Measurements from ENCODE around the gene ZKSCAN4. TPM values are rescaled to one million over a fixed set of nuclear protein-coding genes. Genes with fewer than 3 reads are reported as not detected.

The ZKSCAN4 gene
- total and polyA plus RNA-seq, 3 donors from 2014 or later: 7.2 to 23.2 (median 8.8) TPM

DNA sequence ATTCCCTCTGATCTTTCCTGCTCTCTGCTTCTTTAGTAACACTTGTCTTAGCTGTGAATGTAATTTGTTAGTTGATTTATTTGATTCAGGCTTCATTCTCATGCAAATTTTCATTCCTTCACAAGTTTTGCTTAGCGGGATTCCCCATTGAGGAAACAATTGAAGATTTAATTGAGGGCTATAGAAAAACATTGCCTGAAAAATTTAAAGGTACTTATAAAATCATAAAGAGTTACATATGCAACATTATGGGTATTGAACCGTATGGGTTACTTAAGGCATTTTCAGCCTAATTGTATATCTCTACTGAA lies 38.9 kb downstream of the ZKSCAN4 start:
- 33 to 38% methylated on average over 2 of the region's 2 CpGs for WGBS, 2 donors
- H3K27me3 ChIP-seq: no peaks in the 10 kb centered on the region
- H3K9me3 ChIP-seq: no peaks in the 10 kb centered on the region
- no peak for TF ChIP-seq POLR2A (IDR thresholded peaks at IDR 0.05)
- TF ChIP-seq, protein P1, sequence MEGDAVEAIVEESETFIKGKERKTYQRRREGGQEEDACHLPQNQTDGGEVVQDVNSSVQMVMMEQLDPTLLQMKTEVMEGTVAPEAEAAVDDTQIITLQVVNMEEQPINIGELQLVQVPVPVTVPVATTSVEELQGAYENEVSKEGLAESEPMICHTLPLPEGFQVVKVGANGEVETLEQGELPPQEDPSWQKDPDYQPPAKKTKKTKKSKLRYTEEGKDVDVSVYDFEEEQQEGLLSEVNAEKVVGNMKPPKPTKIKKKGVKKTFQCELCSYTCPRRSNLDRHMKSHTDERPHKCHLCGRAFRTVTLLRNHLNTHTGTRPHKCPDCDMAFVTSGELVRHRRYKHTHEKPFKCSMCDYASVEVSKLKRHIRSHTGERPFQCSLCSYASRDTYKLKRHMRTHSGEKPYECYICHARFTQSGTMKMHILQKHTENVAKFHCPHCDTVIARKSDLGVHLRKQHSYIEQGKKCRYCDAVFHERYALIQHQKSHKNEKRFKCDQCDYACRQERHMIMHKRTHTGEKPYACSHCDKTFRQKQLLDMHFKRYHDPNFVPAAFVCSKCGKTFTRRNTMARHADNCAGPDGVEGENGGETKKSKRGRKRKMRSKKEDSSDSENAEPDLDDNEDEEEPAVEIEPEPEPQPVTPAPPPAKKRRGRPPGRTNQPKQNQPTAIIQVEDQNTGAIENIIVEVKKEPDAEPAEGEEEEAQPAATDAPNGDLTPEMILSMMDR (IDR thresholded peaks at IDR 0.05): no peak
- DNase-seq: no peak
- H3K4me3 ChIP-seq: no peak overlapping the region
- intact Hi-C loops (cut with DNase I; ENCODE audit: low total_unique reads): no loop called here
- no peak overlapping the region for H3K27ac ChIP-seq
- H3K36me3 ChIP-seq (ENCODE audit: low read depth, missing control alignments): no peaks in the 10 kb centered on the region
- H3K4me1 ChIP-seq: peaks cover 4% of the 10 kb centered on the region

DNA sequence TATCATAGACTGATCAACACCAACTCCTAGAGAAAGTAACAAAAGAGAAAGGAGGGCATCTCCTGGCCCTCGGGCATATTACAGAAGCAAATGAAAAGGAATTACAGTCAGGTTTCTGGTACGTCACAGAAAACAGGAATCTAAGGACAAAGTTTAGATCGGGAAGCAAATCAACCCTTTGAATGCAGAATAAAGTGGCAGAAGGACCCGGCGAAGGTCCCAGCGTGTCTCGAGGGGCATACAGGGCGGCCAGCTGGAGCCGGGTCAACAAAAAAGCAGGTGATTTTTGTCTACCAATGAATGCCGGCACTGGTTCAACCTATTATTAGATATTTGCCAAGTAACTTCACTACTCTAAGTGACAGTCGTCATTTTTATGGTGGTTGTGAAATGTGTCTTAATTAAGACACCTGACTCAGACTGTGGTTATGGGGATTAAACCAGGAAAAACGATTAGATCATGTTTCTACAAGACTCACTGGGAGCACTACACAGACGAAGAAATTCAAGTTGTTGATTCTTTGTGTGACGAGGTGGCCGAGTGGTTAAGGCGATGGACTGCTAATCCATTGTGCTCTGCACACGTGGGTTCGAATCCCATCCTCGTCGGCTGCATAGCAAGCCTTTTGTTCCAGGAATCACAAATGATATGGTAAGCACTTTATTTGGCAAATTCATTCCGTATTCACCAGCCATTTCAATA lies 39.4 kb downstream of the ZKSCAN4 start:
- intact Hi-C loops (cut with DNase I; ENCODE audit: low total_unique reads): no loop called here
- Histone ChIP-seq H3K27ac (no peak overlapping the region), H3K4me3 (no peak overlapping the region), H3K27me3 (no peaks in the 10 kb centered on the region), H3K36me3 (ENCODE audit: low read depth, missing control alignments) (no peaks in the 10 kb centered on the region), H3K4me1 (no peaks in the 10 kb centered on the region), H3K9me3 (no peaks in the 10 kb centered on the region)
- TF ChIP-seq, protein P1 (IDR thresholded peaks at IDR 0.05): no peak
- TF ChIP-seq POLR2A (IDR thresholded peaks at IDR 0.05): no peak
- no peak for DNase-seq
- WGBS, 2 donors: 8 to 9% methylated on average over 21 of the region's 21 CpGs

DNA sequence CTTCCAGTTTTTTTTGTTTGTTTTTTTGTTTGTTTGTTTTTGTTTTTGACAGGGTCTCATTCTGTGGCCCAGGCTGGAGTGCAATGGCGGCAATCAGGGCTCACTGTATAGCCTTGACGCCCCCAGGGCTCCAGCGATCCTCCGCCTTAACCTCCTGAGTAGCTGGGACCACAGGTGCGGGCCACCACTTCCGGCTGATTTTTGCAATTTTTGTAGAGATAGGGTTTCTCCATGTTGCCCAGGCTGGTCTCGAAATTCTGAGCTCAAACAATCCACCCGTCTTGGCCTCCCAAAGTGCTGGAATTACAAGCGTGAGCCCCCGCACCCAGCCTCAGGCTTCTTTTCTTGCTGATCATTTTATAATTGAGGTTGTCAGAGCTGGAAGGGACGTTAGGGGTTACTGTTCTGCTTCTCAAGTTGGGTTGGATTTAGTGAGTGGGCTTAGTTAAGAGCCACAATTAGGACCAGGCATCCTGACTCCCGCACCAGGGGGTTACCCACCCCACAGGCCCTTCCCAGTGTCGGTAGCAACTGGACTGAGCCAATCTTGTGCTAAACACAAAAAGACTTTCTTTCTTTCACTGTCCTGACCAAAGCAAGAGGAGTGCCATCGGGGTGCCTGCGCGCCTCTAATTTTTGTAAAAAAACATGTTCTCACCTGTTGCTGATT lies 40.1 kb downstream of the ZKSCAN4 start:
- H3K9me3 ChIP-seq: no peaks in the 10 kb centered on the region
- intact Hi-C loops (cut with DNase I; ENCODE audit: low total_unique reads): no loop called here
- H3K4me1 ChIP-seq: no peaks in the 10 kb centered on the region
- WGBS, 2 donors: 6 to 9% methylated on average over 16 of the region's 16 CpGs
- no peak overlapping the region for H3K27ac ChIP-seq
- no peaks in the 10 kb centered on the region for H3K27me3 ChIP-seq
- H3K4me3 ChIP-seq: peak overlapping the region in 1 of 2 donors; percentile 26
- TF ChIP-seq, protein P1 (IDR thresholded peaks at IDR 0.05): no peak
- no peak for TF ChIP-seq POLR2A (IDR thresholded peaks at IDR 0.05)
- DNase-seq: no peak
- no peaks in the 10 kb centered on the region for H3K36me3 ChIP-seq (ENCODE audit: low read depth, missing control alignments)

DNA sequence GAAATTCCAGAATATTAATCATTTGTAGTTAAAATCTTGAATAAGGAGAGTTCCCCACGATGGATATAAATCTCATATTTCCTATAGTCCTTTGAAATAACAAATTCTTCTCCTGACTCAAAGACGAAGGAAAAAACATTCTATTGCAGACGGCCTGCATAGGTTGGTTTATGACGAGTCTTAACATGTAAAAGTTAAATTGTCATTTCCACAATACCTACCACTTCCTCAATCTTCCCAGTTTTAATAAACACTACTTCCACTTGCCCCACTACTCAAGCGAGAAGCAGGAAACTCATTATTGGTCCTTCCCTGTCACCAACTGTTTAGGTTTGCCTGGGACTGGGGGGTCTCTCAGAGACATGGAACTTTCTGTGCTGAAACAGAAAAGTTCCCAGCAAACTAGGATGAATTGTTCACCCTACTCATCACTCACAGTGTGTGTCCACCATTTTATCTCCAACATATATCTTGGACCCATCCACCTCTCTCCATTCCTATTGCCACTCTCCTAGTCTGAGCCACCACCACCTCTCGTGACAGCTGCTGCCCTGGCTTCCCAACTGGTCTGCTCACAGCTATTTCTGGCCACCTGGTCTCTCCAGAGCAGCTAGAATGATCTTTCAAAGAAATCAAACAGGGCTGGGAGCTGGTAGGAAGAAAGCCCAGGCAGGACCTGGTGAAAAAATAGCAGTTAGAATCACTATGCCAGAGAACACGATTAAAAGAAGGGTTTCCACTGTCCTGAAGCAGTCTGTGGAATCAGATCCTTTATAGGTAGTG lies 42.1 kb downstream of the ZKSCAN4 start:
- intact Hi-C loops (cut with DNase I; ENCODE audit: low total_unique reads): no loop called here
- Histone ChIP-seq H3K27ac (no peak overlapping the region), H3K36me3 (ENCODE audit: low read depth, missing control alignments) (no peaks in the 10 kb centered on the region), H3K4me3 (no peak overlapping the region), H3K4me1 (no peaks in the 10 kb centered on the region), H3K9me3 (no peaks in the 10 kb centered on the region), H3K27me3 (no peaks in the 10 kb centered on the region)
- WGBS, 2 donors: 58 to 60% methylated on average over 7 of the region's 7 CpGs
- TF ChIP-seq, protein P1 (IDR thresholded peaks at IDR 0.05): no peak
- TF ChIP-seq POLR2A (IDR thresholded peaks at IDR 0.05): no peak
- no peak for DNase-seq
